ENCODE results near the gene SMIM20. TPM values are rescaled to one million over a fixed set of nuclear protein-coding genes. Genes with fewer than 3 reads are reported as not detected.

SMIM20 gene
- total RNA-seq, 2 experiments from 2014 or later, result 22.9 to 23.5 TPM

GRCh38 chr4:25928379-25929297 lies 14.6 kb downstream of the SMIM20 start:
- no peak overlapping the region for H3K4me3 Mint-ChIP-seq
- no peak overlapping the region for H3K27ac Mint-ChIP-seq
- H3K27me3 Mint-ChIP-seq, result no peaks in the 10 kb centered on the region
- H3K4me1 Mint-ChIP-seq, result peaks cover 10% of the 10 kb centered on the region
- no peaks in the 10 kb centered on the region for H3K9me3 Mint-ChIP-seq
- peaks cover 4% of the 10 kb centered on the region for H3K36me3 Mint-ChIP-seq
- DNase-seq, result no peak

- peaks cover 4% of the 10 kb centered on the region for H3K36me3 Mint-ChIP-seq
- no peak for DNase-seq
These were observed 15.3 kb downstream of the SMIM20 start for GRCh38 chr4:25929298-25929686.

GRCh38 chr4:25930731-25931354 lies 16.8 kb downstream of the SMIM20 start:
- Mint-ChIP-seq H3K4me1 (peaks cover 9% of the 10 kb centered on the region), H3K4me3 (no peak overlapping the region), H3K27ac (no peak overlapping the region), H3K36me3 (peaks cover 4% of the 10 kb centered on the region), H3K9me3 (no peaks in the 10 kb centered on the region), H3K27me3 (no peaks in the 10 kb centered on the region)
- DNase-seq, result no peak

More at GRCh38 chr4:25929298-25929686, 15.3 kb downstream of the SMIM20 start:
- no peak overlapping the region for H3K4me3 Mint-ChIP-seq
- peaks cover 10% of the 10 kb centered on the region for H3K4me1 Mint-ChIP-seq
- no peaks in the 10 kb centered on the region for H3K9me3 Mint-ChIP-seq
- no peak overlapping the region for H3K27ac Mint-ChIP-seq
- no peaks in the 10 kb centered on the region for H3K27me3 Mint-ChIP-seq

- Mint-ChIP-seq H3K9me3 (peaks cover 1% of the 10 kb centered on the region), H3K27ac (no peak overlapping the region), H3K27me3 (peaks cover 9% of the 10 kb centered on the region), H3K36me3 (peaks cover 6% of the 10 kb centered on the region), H3K4me1 (peaks cover 16% of the 10 kb centered on the region), H3K4me3 (no peak overlapping the region)
- no peak for DNase-seq
These were observed 22.7 kb downstream of the SMIM20 start for GRCh38 chr4:25936696-25937095.

GRCh38 chr4:25937801-25938200 lies 23.8 kb downstream of the SMIM20 start:
- peaks cover 19% of the 10 kb centered on the region for H3K27me3 Mint-ChIP-seq
- no peak overlapping the region for H3K4me3 Mint-ChIP-seq
- H3K36me3 Mint-ChIP-seq, result peaks cover 6% of the 10 kb centered on the region
- DNase-seq, result no peak
- H3K4me1 Mint-ChIP-seq, result peaks cover 16% of the 10 kb centered on the region
- peak overlapping the region; percentile 83 for H3K27ac Mint-ChIP-seq
- H3K9me3 Mint-ChIP-seq, result peaks cover 1% of the 10 kb centered on the region

GRCh38 chr4:25938366-25938765 lies 24.3 kb downstream of the SMIM20 start:
- Mint-ChIP-seq H3K27ac (peak overlapping the region; percentile 83), H3K4me1 (peaks cover 16% of the 10 kb centered on the region), H3K4me3 (no peak overlapping the region), H3K36me3 (peaks cover 6% of the 10 kb centered on the region), H3K27me3 (peaks cover 19% of the 10 kb centered on the region), H3K9me3 (peaks cover 1% of the 10 kb centered on the region)
- DNase-seq, result no peak

GRCh38 chr4:25938787-25939186 lies 24.8 kb downstream of the SMIM20 start:
- Mint-ChIP-seq H3K4me3 (no peak overlapping the region), H3K4me1 (peaks cover 16% of the 10 kb centered on the region), H3K27ac (peak overlapping the region; percentile 83), H3K36me3 (peaks cover 6% of the 10 kb centered on the region), H3K9me3 (peaks cover 1% of the 10 kb centered on the region), H3K27me3 (peaks cover 19% of the 10 kb centered on the region)
- DNase-seq, result peak; percentile 56

- Mint-ChIP-seq H3K9me3 (peaks cover 1% of the 10 kb centered on the region), H3K4me1 (peaks cover 16% of the 10 kb centered on the region), H3K4me3 (no peak overlapping the region), H3K27ac (peak overlapping the region; percentile 83), H3K36me3 (peaks cover 6% of the 10 kb centered on the region), H3K27me3 (peaks cover 19% of the 10 kb centered on the region)
- DNase-seq, result no peak
These were observed 25.3 kb downstream of the SMIM20 start for GRCh38 chr4:25939330-25939729.

- Mint-ChIP-seq H3K27me3 (peaks cover 27% of the 10 kb centered on the region), H3K36me3 (peaks cover 6% of the 10 kb centered on the region), H3K27ac (no peak overlapping the region), H3K4me1 (peaks cover 16% of the 10 kb centered on the region), H3K9me3 (no peaks in the 10 kb centered on the region), H3K4me3 (no peak overlapping the region)
- no peak for DNase-seq
These were observed 27.6 kb downstream of the SMIM20 start for GRCh38 chr4:25941457-25942221.

GRCh38 chr4:25943312-25943711 lies 29.3 kb downstream of the SMIM20 start:
- peaks cover 37% of the 10 kb centered on the region for H3K27me3 Mint-ChIP-seq
- no peak overlapping the region for H3K27ac Mint-ChIP-seq
- peaks cover 6% of the 10 kb centered on the region for H3K36me3 Mint-ChIP-seq
- DNase-seq, result no peak
- H3K9me3 Mint-ChIP-seq, result no peaks in the 10 kb centered on the region
- no peak overlapping the region for H3K4me3 Mint-ChIP-seq
- peaks cover 8% of the 10 kb centered on the region for H3K4me1 Mint-ChIP-seq

- H3K27ac Mint-ChIP-seq, result no peak overlapping the region
These were observed 29.8 kb downstream of the SMIM20 start for GRCh38 chr4:25943805-25944204.

GRCh38 chr4:25948051-25948450 lies 34.0 kb downstream of the SMIM20 start:
- H3K27me3 Mint-ChIP-seq, result peaks cover 45% of the 10 kb centered on the region
- no peak overlapping the region for H3K27ac Mint-ChIP-seq
- no peak for DNase-seq
- H3K36me3 Mint-ChIP-seq, result no peaks in the 10 kb centered on the region
- H3K4me1 Mint-ChIP-seq, result peaks cover 13% of the 10 kb centered on the region
- H3K9me3 Mint-ChIP-seq, result no peaks in the 10 kb centered on the region
- H3K4me3 Mint-ChIP-seq, result no peak overlapping the region

More at GRCh38 chr4:25943805-25944204, 29.8 kb downstream of the SMIM20 start:
- no peak for DNase-seq
- peaks cover 7% of the 10 kb centered on the region for H3K4me1 Mint-ChIP-seq
- H3K27me3 Mint-ChIP-seq, result peaks cover 41% of the 10 kb centered on the region
- H3K36me3 Mint-ChIP-seq, result peaks cover 6% of the 10 kb centered on the region
- no peak overlapping the region for H3K4me3 Mint-ChIP-seq
- no peaks in the 10 kb centered on the region for H3K9me3 Mint-ChIP-seq

- peaks cover 13% of the 10 kb centered on the region for H3K4me1 Mint-ChIP-seq
- no peak for DNase-seq
- peaks cover 46% of the 10 kb centered on the region for H3K27me3 Mint-ChIP-seq
- H3K36me3 Mint-ChIP-seq, result no peaks in the 10 kb centered on the region
- no peaks in the 10 kb centered on the region for H3K9me3 Mint-ChIP-seq
- no peak overlapping the region for H3K4me3 Mint-ChIP-seq
- no peak overlapping the region for H3K27ac Mint-ChIP-seq
These were observed 35.2 kb downstream of the SMIM20 start for GRCh38 chr4:25949173-25949748.

GRCh38 chr4:25949994-25950393 lies 36.0 kb downstream of the SMIM20 start:
- peaks cover 13% of the 10 kb centered on the region for H3K4me1 Mint-ChIP-seq
- no peak for DNase-seq
- no peak overlapping the region for H3K4me3 Mint-ChIP-seq
- no peaks in the 10 kb centered on the region for H3K36me3 Mint-ChIP-seq
- no peaks in the 10 kb centered on the region for H3K9me3 Mint-ChIP-seq
- H3K27me3 Mint-ChIP-seq, result peaks cover 48% of the 10 kb centered on the region
- no peak overlapping the region for H3K27ac Mint-ChIP-seq

Measured in activated naive CD8-positive, alpha-beta T cell treated with anti-CD3 and anti-CD28 coated beads for 36 hours (primary cell).